GM21360 (cell line): Measurements from ENCODE around the gene B3GNT4.
"Not testable (repeated sequence)": the region's sequence is repeated elsewhere in the genome, so short reads cannot be mapped to it uniquely, and the experiment has no call there.

Experiments used
- ATAC-seq: cut with Tn5 transposase; IDR thresholded peaks from one replicate; pipeline ENCODE4 v1.9.1; 2021; ENCODE audit warnings: mild to moderate bottlenecking, moderate library complexity; ENCODE audit not compliant: unreplicated experiment

B3GNT4 gene

GRCh38 chr12:122187466-122187865, 16.0 kb upstream of the B3GNT4 start:
- ATAC-seq, result no peak

- no peak for ATAC-seq
Measured at GRCh38 chr12:122189626-122190475, 13.7 kb upstream of the B3GNT4 start.

GRCh38 chr12:122190842-122191668, 12.5 kb upstream of the B3GNT4 start:
- no peak for ATAC-seq

GRCh38 chr12:122192441-122192840, 11.1 kb upstream of the B3GNT4 start:
- ATAC-seq, result no peak

GRCh38 chr12:122194804-122195203, 8.7 kb upstream of the B3GNT4 start:
- no peak for ATAC-seq

GRCh38 chr12:122195405-122195804, 8.1 kb upstream of the B3GNT4 start:
- ATAC-seq, result no peak

- ATAC-seq, result no peak
Measured at GRCh38 chr12:122197612-122197966, 5.9 kb upstream of the B3GNT4 start.

GRCh38 chr12:122199484-122200355, 3.8 kb upstream of the B3GNT4 start:
- ATAC-seq, result no peak

GRCh38 chr12:122200541-122201175, 2.9 kb upstream of the B3GNT4 start:
- ATAC-seq, result no peak

- no peak for ATAC-seq
Measured at GRCh38 chr12:122201381-122201780, 2.1 kb upstream of the B3GNT4 start.

- no peak for ATAC-seq
Measured at GRCh38 chr12:122202017-122202416, 1.5 kb upstream of the B3GNT4 start.

GRCh38 chr12:122202811-122203210, 698 bp upstream of the B3GNT4 start:
- not testable (repeated sequence) for ATAC-seq

- no peak for ATAC-seq
Measured at GRCh38 chr12:122204167-122205052, 901 bp downstream of the B3GNT4 start.

GRCh38 chr12:122205053-122205925, 1.8 kb downstream of the B3GNT4 start:
- ATAC-seq, result no peak

- no peak for ATAC-seq
Measured at GRCh38 chr12:122206111-122206881, 2.8 kb downstream of the B3GNT4 start.

GRCh38 chr12:122206976-122207375, 3.5 kb downstream of the B3GNT4 start:
- ATAC-seq, result no peak

GRCh38 chr12:122207391-122207790, 3.9 kb downstream of the B3GNT4 start:
- no peak for ATAC-seq
